Cardiac muscle cell (in vitro differentiated cells and primary cell): ENCODE measurements around the gene RRAS2. TPM values are rescaled to one million over a fixed set of nuclear protein-coding genes. Genes with fewer than 3 reads are reported as not detected.
"Not testable (repeated sequence)": the region's sequence is repeated elsewhere in the genome, so short reads cannot be mapped to it uniquely, and the experiment has no call there.

Source experiments
- DNase-seq, 2 donors: peaks; one replicate each; pipeline versions ENCODE4 v3.0.0 to v3.0.0-alpha.2; 2010 to 2017; ENCODE audit warnings: low read depth in 1 of 2, low spot score in 1 of 2
- H3K27ac ChIP-seq: fragments of 200-600 bp; sonication (generic); 2 replicates; pipeline ENCODE4 v1.5.1; 2016
- H3K27me3 ChIP-seq: fragments of 200-600 bp; sonication (generic); 2 replicates; pipeline ENCODE4 v1.6.0; 2016; ENCODE audit warnings: control low read depth
- H3K36me3 ChIP-seq: fragments of 200-600 bp; sonication (generic); 2 replicates; pipeline ENCODE4 v1.5.1; 2016; ENCODE audit warnings: control low read depth
- H3K4me1 ChIP-seq: fragments of 200-600 bp; sonication (generic); 2 replicates; pipeline ENCODE4 v1.8.1; 2017; ENCODE audit warnings: low read depth, mild to moderate bottlenecking, mixed run types
- H3K4me3 ChIP-seq: fragments of 200-600 bp; sonication (generic); 2 replicates; pipeline ENCODE4 v1.5.1; 2016; ENCODE audit warnings: mild to moderate bottlenecking
- H3K9me3 ChIP-seq: fragments of 200-600 bp; sonication (generic); 2 replicates; pipeline ENCODE4 v1.5.1; 2017; ENCODE audit warnings: low read depth, mild to moderate bottlenecking, control low read depth
- polyA plus RNA-seq: library from polyadenylated mRNA; unstranded; fragments of >200 nt; fragmentation: Nextera tagmentation; extraction: Ambion mirVana; gene quantifications from 2 replicates; pipeline ENCODE4 v1.2.1, GENCODE V29; 2016
- total RNA-seq: library from RNA; depleted of rRNA; stranded (reverse); fragments of >200 nt; gene quantifications from 2 replicates; pipeline ENCODE4 v1.2.3, GENCODE V29; 2016
- TF ChIP-seq, protein P1 (sequence below): IDR thresholded peaks from 2 replicates; pipeline ENCODE4 v1.5.1; 2012; ENCODE audit warnings: low read depth, mild to moderate bottlenecking, low read length

RRAS2 gene
- total and polyA plus RNA-seq, 2 experiments from 2014 or later: 72.3 to 74.4 TPM

- TF ChIP-seq, protein P1, sequence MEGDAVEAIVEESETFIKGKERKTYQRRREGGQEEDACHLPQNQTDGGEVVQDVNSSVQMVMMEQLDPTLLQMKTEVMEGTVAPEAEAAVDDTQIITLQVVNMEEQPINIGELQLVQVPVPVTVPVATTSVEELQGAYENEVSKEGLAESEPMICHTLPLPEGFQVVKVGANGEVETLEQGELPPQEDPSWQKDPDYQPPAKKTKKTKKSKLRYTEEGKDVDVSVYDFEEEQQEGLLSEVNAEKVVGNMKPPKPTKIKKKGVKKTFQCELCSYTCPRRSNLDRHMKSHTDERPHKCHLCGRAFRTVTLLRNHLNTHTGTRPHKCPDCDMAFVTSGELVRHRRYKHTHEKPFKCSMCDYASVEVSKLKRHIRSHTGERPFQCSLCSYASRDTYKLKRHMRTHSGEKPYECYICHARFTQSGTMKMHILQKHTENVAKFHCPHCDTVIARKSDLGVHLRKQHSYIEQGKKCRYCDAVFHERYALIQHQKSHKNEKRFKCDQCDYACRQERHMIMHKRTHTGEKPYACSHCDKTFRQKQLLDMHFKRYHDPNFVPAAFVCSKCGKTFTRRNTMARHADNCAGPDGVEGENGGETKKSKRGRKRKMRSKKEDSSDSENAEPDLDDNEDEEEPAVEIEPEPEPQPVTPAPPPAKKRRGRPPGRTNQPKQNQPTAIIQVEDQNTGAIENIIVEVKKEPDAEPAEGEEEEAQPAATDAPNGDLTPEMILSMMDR: no peak
- Histone ChIP-seq H3K27ac (no peak overlapping the region), H3K27me3 (no peaks in the 10 kb centered on the region), H3K4me3 (no peak overlapping the region), H3K4me1 (peaks cover 4% of the 10 kb centered on the region), H3K9me3 (no peaks in the 10 kb centered on the region), H3K36me3 (no peaks in the 10 kb centered on the region)
- DNase-seq: no peak
These were observed 2.0 kb upstream of the RRAS2 start for GRCh38 chr11:14360976-14361375.

- no peaks in the 10 kb centered on the region for H3K36me3 ChIP-seq
- H3K27ac ChIP-seq: no peak overlapping the region
- H3K27me3 ChIP-seq: no peaks in the 10 kb centered on the region
- DNase-seq: no peak
- TF ChIP-seq, protein P1: no peak
- H3K4me1 ChIP-seq: peaks cover 4% of the 10 kb centered on the region
- peak overlapping the region; percentile 68 for H3K4me3 ChIP-seq
- H3K9me3 ChIP-seq: no peaks in the 10 kb centered on the region
These were observed 583 bp upstream of the RRAS2 start for GRCh38 chr11:14359501-14360031.

- peak; percentile 76 to 88 for DNase-seq
- H3K27ac ChIP-seq: peak overlapping the region; percentile 99
- TF ChIP-seq, protein P1: no peak
- no peaks in the 10 kb centered on the region for H3K36me3 ChIP-seq
- H3K27me3 ChIP-seq: no peaks in the 10 kb centered on the region
- H3K4me1 ChIP-seq: peaks cover 4% of the 10 kb centered on the region
- H3K9me3 ChIP-seq: no peaks in the 10 kb centered on the region
- H3K4me3 ChIP-seq: peak overlapping the region; percentile 68
These were observed 878 bp downstream of the RRAS2 start for GRCh38 chr11:14357881-14358728.

GRCh38 chr11:14356342-14356741, 2.6 kb downstream of the RRAS2 start:
- no peak overlapping the region for H3K27ac ChIP-seq
- no peak for DNase-seq
- H3K9me3 ChIP-seq: no peaks in the 10 kb centered on the region
- H3K27me3 ChIP-seq: no peaks in the 10 kb centered on the region
- no peaks in the 10 kb centered on the region for H3K36me3 ChIP-seq
- H3K4me3 ChIP-seq: no peak overlapping the region
- peaks cover 4% of the 10 kb centered on the region for H3K4me1 ChIP-seq
- TF ChIP-seq, protein P1: no peak

DNA sequence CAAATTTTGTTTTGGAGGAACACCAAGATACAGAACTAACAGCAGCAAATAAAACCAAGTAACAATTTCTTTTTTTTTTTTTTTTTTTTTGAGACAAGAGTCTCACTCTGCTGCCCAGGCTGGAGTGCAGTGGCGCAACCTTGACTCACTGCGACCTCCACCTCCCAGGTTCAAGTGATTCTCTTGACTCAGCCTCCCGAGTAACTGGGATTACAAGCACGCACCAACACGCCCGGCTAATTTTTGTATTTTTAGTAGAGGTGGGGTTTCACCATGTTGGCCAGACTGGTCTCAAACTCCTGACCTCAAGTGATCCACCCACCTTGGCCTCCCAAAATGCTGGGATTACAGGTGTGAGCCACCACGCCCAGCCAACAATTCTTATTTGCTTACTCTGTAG, 4.4 kb downstream of the RRAS2 start:
- H3K27me3 ChIP-seq, DNase-seq, H3K36me3 ChIP-seq, H3K9me3 ChIP-seq, H3K27ac ChIP-seq, H3K4me3 ChIP-seq, H3K4me1 ChIP-seq: not testable (repeated sequence)

- no peak overlapping the region for H3K4me3 ChIP-seq
- no peaks in the 10 kb centered on the region for H3K9me3 ChIP-seq
- peaks cover 5% of the 10 kb centered on the region for H3K4me1 ChIP-seq
- no peaks in the 10 kb centered on the region for H3K36me3 ChIP-seq
- no peak overlapping the region for H3K27ac ChIP-seq
- no peak for DNase-seq
- TF ChIP-seq, protein P1: no peak
- no peaks in the 10 kb centered on the region for H3K27me3 ChIP-seq
These were observed 8.2 kb downstream of the RRAS2 start for GRCh38 chr11:14350716-14351238.
